K562 (cell line): ENCODE results near the gene DPH1.

Source experiments
- CBX2 ChIP-seq: fragments of 200-600 bp; sonication (generic); IDR thresholded peaks from one replicate; pipeline ENCODE4 v1.6.1; 2012; ENCODE audit warnings: mild to moderate bottlenecking, low read length, inconsistent platforms; ENCODE audit not compliant: insufficient read depth, poor library complexity, severe bottlenecking
- DMBX1 ChIP-seq: fragments of 250-450 bp; sonication (Bioruptor Pico); IDR thresholded peaks from 2 replicates; pipeline ENCODE4 v1.8.0; 2022; ENCODE audit warnings: inconsistent platforms, mild to moderate bottlenecking, moderate library complexity, borderline replicate concordance
- MXI1 ChIP-seq: IDR thresholded peaks from 2 replicates; pipeline ENCODE4 v1.6.1; 2011; ENCODE audit warnings: low read depth, mild to moderate bottlenecking, improper control_type of control experiment, low read length
- POLR2AphosphoS5 ChIP-seq: IDR thresholded peaks from 2 replicates; pipeline ENCODE4 v1.6.1; 2011; ENCODE audit warnings: mild to moderate bottlenecking, low read depth, low read length, moderate library complexity; ENCODE audit not compliant: control insufficient read depth, insufficient read depth
- RAD21 ChIP-seq, 2 experiments: fragments of 250-450 bp in 1 of 2; fragments of 450-650 bp in 1 of 2; sonication (Bioruptor Pico) in 1 of 2; formaldehyde crosslinking in 1 of 2; IDR thresholded peaks in 1 of 2; conservative IDR thresholded peaks in 1 of 2; 2 replicates each; pipeline versions ENCODE4 v1.4.0 to v1.8.0; 2020 to 2022; ENCODE audit warnings: mild to moderate bottlenecking in 2 of 2, moderate library complexity in 1 of 2
- RBM14 ChIP-seq: fragments of 200-400 bp; formaldehyde crosslinking; IDR thresholded peaks from 2 replicates; pipeline ENCODE4 v1.6.1; 2018; ENCODE audit warnings: low read depth, mild to moderate bottlenecking, low read length, moderate library complexity, borderline replicate concordance; ENCODE audit not compliant: insufficient read depth
- TCFL5 ChIP-seq: fragments of 250-450 bp; sonication (Bioruptor Pico); conservative IDR thresholded peaks from 2 replicates; pipeline ENCODE4 v1.6.1; 2021; ENCODE audit warnings: mild to moderate bottlenecking, moderate library complexity, matching md5 sums
- ZFP36 ChIP-seq: fragments of 150-350 bp; IDR thresholded peaks from 2 replicates; pipeline ENCODE4 v1.6.1; 2018; ENCODE audit warnings: low read length, low read depth; ENCODE audit not compliant: partially characterized antibody
- ZFX ChIP-seq: sonication (generic); formaldehyde crosslinking; IDR thresholded peaks from 2 replicates; pipeline ENCODE4 v1.8.0; 2022; ENCODE audit warnings: mild to moderate bottlenecking, missing genetic modification reagents, moderate library complexity
- ZKSCAN3 ChIP-seq: fragments of 250-450 bp; sonication (Bioruptor Pico); IDR thresholded peaks from 2 replicates; pipeline ENCODE4 v1.4.0; 2020
- ZNF184 ChIP-seq: sonication (generic); formaldehyde crosslinking; IDR thresholded peaks from 2 replicates; pipeline ENCODE4 v1.5.0; 2020; ENCODE audit warnings: missing genetic modification reagents
- TF ChIP-seq, protein P1 (sequence below), 3 experiments: IDR thresholded peaks in 2 of 3; conservative IDR thresholded peaks in 1 of 3; 2 replicates each; pipeline ENCODE4 v1.5.1; 2011 to 2012; ENCODE audit warnings: low read length in 3 of 3, mild to moderate bottlenecking in 3 of 3, control low read depth in 2 of 3, improper control_type of control experiment in 1 of 3, inconsistent platforms in 1 of 3, low read depth in 1 of 3, mixed read lengths in 1 of 3, moderate library complexity in 1 of 3; ENCODE audit not compliant: insufficient read depth in 2 of 3
- TF ChIP-seq, protein P2 (sequence below): sonication (generic); formaldehyde crosslinking; IDR thresholded peaks from 2 replicates; pipeline ENCODE4 v1.8.1; 2022; ENCODE audit warnings: missing genetic modification reagents
- TF ChIP-seq, protein P3 (sequence below), 2 experiments: fragments of 200-800 bp in 1 of 2; sonication (Bioruptor generic) in 1 of 2; sonication (generic) in 1 of 2; formaldehyde crosslinking in 1 of 2; IDR thresholded peaks in 1 of 2; conservative IDR thresholded peaks in 1 of 2; 2 replicates each; pipeline versions ENCODE4 v1.5.0 to v1.6.1; 2016 to 2020; ENCODE audit warnings: missing compliant biosample characterization in 1 of 2, missing genetic modification characterization in 1 of 2, missing genetic modification reagents in 1 of 2

DNA sequence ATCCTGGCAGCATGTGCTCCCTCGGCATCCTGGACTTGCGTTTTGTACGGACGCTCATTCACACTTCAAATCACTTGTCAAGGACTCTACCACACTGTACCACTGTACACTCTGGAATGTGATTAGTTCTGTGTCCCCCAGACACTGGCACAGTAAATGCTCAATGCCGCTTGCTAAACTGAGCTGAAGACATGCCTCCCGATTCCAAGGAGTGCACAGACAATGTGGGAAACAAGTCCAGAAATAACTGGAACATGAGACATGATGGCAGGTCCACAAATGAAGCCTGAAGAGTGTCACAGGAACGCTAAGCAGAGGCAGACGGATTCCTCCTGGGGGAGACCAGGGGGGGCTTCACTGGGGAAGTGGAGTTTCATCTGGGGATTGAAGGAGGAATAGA, 47.1 kb downstream of the DPH1 start:
- no peak for TF ChIP-seq TCFL5 (CRISPR knock-in tag)
- TF ChIP-seq, protein P1, sequence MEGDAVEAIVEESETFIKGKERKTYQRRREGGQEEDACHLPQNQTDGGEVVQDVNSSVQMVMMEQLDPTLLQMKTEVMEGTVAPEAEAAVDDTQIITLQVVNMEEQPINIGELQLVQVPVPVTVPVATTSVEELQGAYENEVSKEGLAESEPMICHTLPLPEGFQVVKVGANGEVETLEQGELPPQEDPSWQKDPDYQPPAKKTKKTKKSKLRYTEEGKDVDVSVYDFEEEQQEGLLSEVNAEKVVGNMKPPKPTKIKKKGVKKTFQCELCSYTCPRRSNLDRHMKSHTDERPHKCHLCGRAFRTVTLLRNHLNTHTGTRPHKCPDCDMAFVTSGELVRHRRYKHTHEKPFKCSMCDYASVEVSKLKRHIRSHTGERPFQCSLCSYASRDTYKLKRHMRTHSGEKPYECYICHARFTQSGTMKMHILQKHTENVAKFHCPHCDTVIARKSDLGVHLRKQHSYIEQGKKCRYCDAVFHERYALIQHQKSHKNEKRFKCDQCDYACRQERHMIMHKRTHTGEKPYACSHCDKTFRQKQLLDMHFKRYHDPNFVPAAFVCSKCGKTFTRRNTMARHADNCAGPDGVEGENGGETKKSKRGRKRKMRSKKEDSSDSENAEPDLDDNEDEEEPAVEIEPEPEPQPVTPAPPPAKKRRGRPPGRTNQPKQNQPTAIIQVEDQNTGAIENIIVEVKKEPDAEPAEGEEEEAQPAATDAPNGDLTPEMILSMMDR (IDR thresholded peaks at IDR 0.05 in 2 of 3, conservative IDR thresholded peaks at IDR 0.05 in 1 of 3; ENCODE audit: insufficient read depth in 2 of 3, low read depth in 1 of 3, low read length in 3 of 3) = no peak
- TF ChIP-seq, protein P2, sequence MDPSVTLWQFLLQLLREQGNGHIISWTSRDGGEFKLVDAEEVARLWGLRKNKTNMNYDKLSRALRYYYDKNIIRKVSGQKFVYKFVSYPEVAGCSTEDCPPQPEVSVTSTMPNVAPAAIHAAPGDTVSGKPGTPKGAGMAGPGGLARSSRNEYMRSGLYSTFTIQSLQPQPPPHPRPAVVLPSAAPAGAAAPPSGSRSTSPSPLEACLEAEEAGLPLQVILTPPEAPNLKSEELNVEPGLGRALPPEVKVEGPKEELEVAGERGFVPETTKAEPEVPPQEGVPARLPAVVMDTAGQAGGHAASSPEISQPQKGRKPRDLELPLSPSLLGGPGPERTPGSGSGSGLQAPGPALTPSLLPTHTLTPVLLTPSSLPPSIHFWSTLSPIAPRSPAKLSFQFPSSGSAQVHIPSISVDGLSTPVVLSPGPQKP = no peak
- no peak for TF ChIP-seq ZFX (CRISPR knock-in tag)
- no peak for TF ChIP-seq ZFP36
- TF ChIP-seq ZKSCAN3 = no peak
- no peak for TF ChIP-seq MXI1
- TF ChIP-seq POLR2AphosphoS5 = no peak
- no peak for TF ChIP-seq RAD21 (CRISPR knock-in tag; conservative IDR thresholded peaks at IDR 0.05 in 1 of 2, IDR thresholded peaks at IDR 0.05 in 1 of 2)
- TF ChIP-seq CBX2 = no peak
- TF ChIP-seq, protein P3, sequence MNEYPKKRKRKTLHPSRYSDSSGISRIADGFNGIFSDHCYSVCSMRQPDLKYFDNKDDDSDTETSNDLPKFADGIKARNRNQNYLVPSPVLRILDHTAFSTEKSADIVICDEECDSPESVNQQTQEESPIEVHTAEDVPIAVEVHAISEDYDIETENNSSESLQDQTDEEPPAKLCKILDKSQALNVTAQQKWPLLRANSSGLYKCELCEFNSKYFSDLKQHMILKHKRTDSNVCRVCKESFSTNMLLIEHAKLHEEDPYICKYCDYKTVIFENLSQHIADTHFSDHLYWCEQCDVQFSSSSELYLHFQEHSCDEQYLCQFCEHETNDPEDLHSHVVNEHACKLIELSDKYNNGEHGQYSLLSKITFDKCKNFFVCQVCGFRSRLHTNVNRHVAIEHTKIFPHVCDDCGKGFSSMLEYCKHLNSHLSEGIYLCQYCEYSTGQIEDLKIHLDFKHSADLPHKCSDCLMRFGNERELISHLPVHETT (CRISPR knock-in tag; conservative IDR thresholded peaks at IDR 0.05 in 1 of 2, IDR thresholded peaks at IDR 0.05 in 1 of 2) = no peak
- TF ChIP-seq RBM14 = no peak
- no peak for TF ChIP-seq ZNF184 (CRISPR knock-in tag)
- no peak for TF ChIP-seq DMBX1 (CRISPR knock-in tag)
